Lower lobe of right lung (tissue), 2 donors: Measurements from ENCODE around the gene CD80. TPM values are rescaled to one million over a fixed set of nuclear protein-coding genes. Genes with fewer than 3 reads are reported as not detected.
A peak's percentile ranks its signal among the peaks of the same experiment; 100 is the strongest.

Source experiments
- ATAC-seq, 2 donors: fragments of 200-7000 bp; cut with Tn5 transposase; one replicate each; pipeline ENCODE4 v1.9.1; 2020 to 2022; ENCODE audit warnings: mild to moderate bottlenecking in 2 of 2, moderate library complexity in 2 of 2
- DNase-seq: peaks from one replicate; pipeline ENCODE4 v3.0.0-alpha.2; 2020
- H3K27ac ChIP-seq: fragments of 200-600 bp; one replicate; pipeline ENCODE4 v1.8.0; 2022
- H3K27me3 ChIP-seq: fragments of 200-600 bp; one replicate; pipeline ENCODE4 v1.8.0; 2022; ENCODE audit warnings: low read depth
- H3K36me3 ChIP-seq: fragments of 200-600 bp; one replicate; pipeline ENCODE4 v1.8.0; 2022; ENCODE audit warnings: mild to moderate bottlenecking
- H3K4me1 ChIP-seq: fragments of 200-600 bp; one replicate; pipeline ENCODE4 v1.8.0; 2022
- H3K4me3 ChIP-seq: fragments of 200-600 bp; one replicate; pipeline ENCODE4 v1.8.0; 2022; ENCODE audit warnings: mild to moderate bottlenecking
- H3K9me3 ChIP-seq: fragments of 200-600 bp; one replicate; pipeline ENCODE4 v1.8.0; 2022
- CTCF ChIP-seq: fragments of 200-600 bp; IDR thresholded peaks from one replicate; pipeline ENCODE4 v1.8.0; 2022; ENCODE audit warnings: antibody characterized with exemption, mild to moderate bottlenecking
- intact Hi-C: fragments of 100-400 bp; cut with DNase I; formaldehyde crosslinking; loops from one replicate; pipeline ENCODE4 v1.11.0; 2022
- total RNA-seq: library from RNA; stranded (reverse); fragmentation: NEBNext Ultra II Directional; extraction: Animal tissue kit (Norgen Biotek cat#: 25700); gene quantifications from one replicate; pipeline ENCODE4 v1.2.1, GENCODE V29; 2021
- donor health status: DM: no; HTN: yes; CAD: no; lungs with severe emphysema.

CD80 gene
- total RNA-seq, 1 donor from 2014 or later = 8.6 TPM

- Histone ChIP-seq H3K4me1 (no peaks in the 10 kb centered on the region), H3K27ac (no peak overlapping the region), H3K36me3 (peaks cover 95% of the 10 kb centered on the region), H3K9me3 (no peaks in the 10 kb centered on the region), H3K4me3 (no peak overlapping the region), H3K27me3 (no peaks in the 10 kb centered on the region)
- ATAC-seq = peak in 1 of 2 donors; percentile 36
- intact Hi-C loops = no loop called here
- DNase-seq = no peak
- no peak for TF ChIP-seq CTCF
These were observed 42.3 kb downstream of the CD80 start for GRCh38 chr3:119517112-119517511.

GRCh38 chr3:119514637-119515036 lies 44.8 kb downstream of the CD80 start:
- Histone ChIP-seq H3K4me3 (no peak overlapping the region), H3K36me3 (peaks cover 98% of the 10 kb centered on the region), H3K27me3 (no peaks in the 10 kb centered on the region), H3K27ac (no peak overlapping the region), H3K4me1 (no peaks in the 10 kb centered on the region), H3K9me3 (no peaks in the 10 kb centered on the region)
- TF ChIP-seq CTCF = no peak
- DNase-seq (no peak), ATAC-seq (no peak)
- intact Hi-C loops = no loop called here

GRCh38 chr3:119510690-119511089 lies 48.7 kb downstream of the CD80 start:
- ATAC-seq = no peak
- Histone ChIP-seq H3K4me1 (no peaks in the 10 kb centered on the region), H3K4me3 (no peak overlapping the region), H3K9me3 (no peaks in the 10 kb centered on the region), H3K27me3 (no peaks in the 10 kb centered on the region), H3K36me3 (peaks cover 98% of the 10 kb centered on the region), H3K27ac (no peak overlapping the region)
- intact Hi-C loops = no loop called here
- TF ChIP-seq CTCF = no peak
- DNase-seq = no peak

GRCh38 chr3:119508172-119508845 lies 51.1 kb downstream of the CD80 start:
- H3K4me3 ChIP-seq = no peak overlapping the region
- ATAC-seq (no peak), DNase-seq (no peak)
- H3K27me3 ChIP-seq = no peaks in the 10 kb centered on the region
- H3K4me1 ChIP-seq = no peaks in the 10 kb centered on the region
- no peak for TF ChIP-seq CTCF
- no peaks in the 10 kb centered on the region for H3K9me3 ChIP-seq
- H3K36me3 ChIP-seq = peaks cover 95% of the 10 kb centered on the region
- intact Hi-C loops = no loop called here
- no peak overlapping the region for H3K27ac ChIP-seq

GRCh38 chr3:119507404-119507803 lies 52.0 kb downstream of the CD80 start:
- no peaks in the 10 kb centered on the region for H3K4me1 ChIP-seq
- TF ChIP-seq CTCF = no peak
- DNase-seq (no peak), ATAC-seq (no peak)
- no peaks in the 10 kb centered on the region for H3K27me3 ChIP-seq
- H3K4me3 ChIP-seq = no peak overlapping the region
- no peaks in the 10 kb centered on the region for H3K9me3 ChIP-seq
- intact Hi-C loops = no loop called here
- H3K36me3 ChIP-seq = peaks cover 89% of the 10 kb centered on the region
- no peak overlapping the region for H3K27ac ChIP-seq
